ENCODE data around the gene GAK. TPM values are rescaled to one million over a fixed set of nuclear protein-coding genes. Genes with fewer than 3 reads are reported as not detected.

The GAK gene
- total RNA-seq, 4 donors from 2014 or later = 62.3 to 126 (median 85.4) TPM

DNA sequence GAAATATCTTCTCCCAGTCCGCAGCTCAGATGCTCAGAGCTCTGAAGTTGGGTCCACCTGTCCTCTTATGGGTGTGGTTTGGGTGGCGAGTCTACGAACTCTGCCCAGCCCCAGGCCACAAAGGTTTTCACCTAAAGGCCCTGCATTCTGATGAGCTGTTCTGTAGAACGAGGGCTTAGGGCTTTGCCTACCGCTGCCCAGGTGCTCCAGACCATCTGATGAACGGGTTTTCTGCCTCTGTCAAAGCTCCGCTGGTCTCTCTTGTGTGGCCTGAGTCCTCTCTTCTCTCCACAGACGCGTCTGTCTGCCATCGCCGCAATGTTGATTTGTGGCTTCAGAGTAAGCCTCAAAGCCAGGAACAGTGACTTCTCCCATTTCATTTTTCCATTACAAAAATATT, 77.8 kb downstream of the GAK start:
- DNase-seq (ENCODE audit: low spot score) (no peak), ATAC-seq (ENCODE audit: low FRiP score) (no peak)
- TF ChIP-seq, protein P1, sequence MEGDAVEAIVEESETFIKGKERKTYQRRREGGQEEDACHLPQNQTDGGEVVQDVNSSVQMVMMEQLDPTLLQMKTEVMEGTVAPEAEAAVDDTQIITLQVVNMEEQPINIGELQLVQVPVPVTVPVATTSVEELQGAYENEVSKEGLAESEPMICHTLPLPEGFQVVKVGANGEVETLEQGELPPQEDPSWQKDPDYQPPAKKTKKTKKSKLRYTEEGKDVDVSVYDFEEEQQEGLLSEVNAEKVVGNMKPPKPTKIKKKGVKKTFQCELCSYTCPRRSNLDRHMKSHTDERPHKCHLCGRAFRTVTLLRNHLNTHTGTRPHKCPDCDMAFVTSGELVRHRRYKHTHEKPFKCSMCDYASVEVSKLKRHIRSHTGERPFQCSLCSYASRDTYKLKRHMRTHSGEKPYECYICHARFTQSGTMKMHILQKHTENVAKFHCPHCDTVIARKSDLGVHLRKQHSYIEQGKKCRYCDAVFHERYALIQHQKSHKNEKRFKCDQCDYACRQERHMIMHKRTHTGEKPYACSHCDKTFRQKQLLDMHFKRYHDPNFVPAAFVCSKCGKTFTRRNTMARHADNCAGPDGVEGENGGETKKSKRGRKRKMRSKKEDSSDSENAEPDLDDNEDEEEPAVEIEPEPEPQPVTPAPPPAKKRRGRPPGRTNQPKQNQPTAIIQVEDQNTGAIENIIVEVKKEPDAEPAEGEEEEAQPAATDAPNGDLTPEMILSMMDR (IDR thresholded peaks at IDR 0.05) = no peak

DNA sequence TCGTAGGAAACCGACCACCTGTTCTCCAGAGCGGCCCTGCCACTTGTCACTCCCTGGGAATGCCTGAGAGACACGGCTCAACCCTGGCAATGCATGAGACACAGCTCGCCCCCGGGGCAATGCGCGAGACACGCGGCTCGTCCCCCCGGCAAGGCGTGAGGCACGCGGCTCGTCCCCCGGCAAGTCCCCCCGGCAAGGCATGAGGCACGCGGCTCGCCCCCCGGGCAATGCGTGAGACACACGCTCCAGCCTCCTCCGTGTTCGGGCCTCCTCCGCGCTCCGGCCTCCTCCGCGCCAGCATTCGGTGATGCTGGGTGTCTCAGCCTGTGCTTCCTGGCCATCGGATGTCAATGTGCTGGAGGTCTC, 78.7 kb downstream of the GAK start:
- ATAC-seq (ENCODE audit: low FRiP score) (no peak), DNase-seq (ENCODE audit: low spot score) (no peak)
- TF ChIP-seq, protein P1 (IDR thresholded peaks at IDR 0.05) = no peak

DNA sequence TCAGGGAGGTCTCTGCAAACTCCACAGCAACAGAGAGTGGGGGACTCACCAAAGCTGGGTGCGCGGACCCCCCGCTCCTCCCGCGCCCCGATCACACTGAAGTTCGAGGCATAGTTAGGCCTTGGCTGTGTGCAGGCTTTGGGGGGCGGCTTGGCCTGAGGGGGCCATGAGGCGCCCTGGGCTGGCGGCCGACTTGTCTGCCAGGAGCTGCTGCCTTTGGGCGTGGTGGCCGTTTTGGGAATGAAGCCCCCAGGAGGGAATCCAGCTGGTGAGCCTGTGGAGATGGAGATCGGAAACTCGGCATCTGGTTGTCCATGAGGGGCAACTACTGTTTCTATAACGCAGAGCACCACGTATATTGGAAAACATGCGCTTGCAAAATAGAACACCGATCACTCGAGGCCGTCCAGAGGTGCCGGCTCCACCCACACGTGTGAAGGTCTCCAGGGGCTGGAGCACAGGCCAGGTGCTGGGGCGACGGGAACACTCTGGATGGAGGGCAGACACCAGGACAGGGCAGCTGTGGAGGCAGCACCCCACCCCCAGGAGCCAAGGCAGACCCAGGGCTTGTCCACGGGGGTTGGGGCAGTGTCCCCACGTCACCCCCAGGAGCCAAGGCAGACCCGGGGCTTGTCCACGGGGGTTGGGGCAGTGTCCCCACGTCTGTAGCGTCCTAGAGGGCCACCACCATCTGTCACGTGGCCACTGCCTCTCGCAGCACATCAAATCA, 80.2 kb downstream of the GAK start:
- TF ChIP-seq, protein P1 (IDR thresholded peaks at IDR 0.05) = no peak
- DNase-seq (ENCODE audit: low spot score) (no peak), ATAC-seq (ENCODE audit: low FRiP score) (no peak)

DNA sequence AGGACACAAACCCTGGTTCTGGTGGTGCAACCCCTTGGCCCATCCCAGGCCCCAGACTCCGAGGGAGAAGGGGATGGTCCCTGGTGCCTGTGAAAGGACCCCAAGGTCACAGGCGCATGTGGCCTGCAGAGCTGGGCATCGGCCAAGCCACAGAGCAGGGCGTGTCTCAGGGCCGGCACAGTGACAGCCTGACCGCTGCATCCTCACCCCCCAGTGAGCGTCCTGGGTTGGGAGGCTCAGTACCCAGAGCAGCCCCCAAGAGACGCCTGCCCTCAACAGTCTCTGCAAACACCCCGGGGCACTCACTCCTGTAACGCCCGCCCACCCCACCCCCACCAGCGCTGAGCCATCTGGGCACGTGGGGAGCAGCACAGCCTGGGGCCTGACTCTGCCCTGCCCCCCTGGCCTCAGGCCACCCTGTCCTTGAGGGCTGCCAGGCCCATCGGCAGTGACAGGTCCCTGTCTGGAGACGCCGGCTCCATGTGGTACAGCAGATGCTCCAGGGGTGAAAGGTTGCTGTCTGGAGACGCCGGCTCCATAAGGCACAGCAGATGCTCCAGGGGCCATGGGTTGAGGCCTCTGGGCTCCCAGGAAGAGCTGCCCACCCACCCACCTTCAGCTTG, 81.7 kb downstream of the GAK start:
- ATAC-seq (ENCODE audit: low FRiP score) = no peak
- no peak for DNase-seq (ENCODE audit: low spot score)
- TF ChIP-seq, protein P1 (IDR thresholded peaks at IDR 0.05) = no peak

DNA sequence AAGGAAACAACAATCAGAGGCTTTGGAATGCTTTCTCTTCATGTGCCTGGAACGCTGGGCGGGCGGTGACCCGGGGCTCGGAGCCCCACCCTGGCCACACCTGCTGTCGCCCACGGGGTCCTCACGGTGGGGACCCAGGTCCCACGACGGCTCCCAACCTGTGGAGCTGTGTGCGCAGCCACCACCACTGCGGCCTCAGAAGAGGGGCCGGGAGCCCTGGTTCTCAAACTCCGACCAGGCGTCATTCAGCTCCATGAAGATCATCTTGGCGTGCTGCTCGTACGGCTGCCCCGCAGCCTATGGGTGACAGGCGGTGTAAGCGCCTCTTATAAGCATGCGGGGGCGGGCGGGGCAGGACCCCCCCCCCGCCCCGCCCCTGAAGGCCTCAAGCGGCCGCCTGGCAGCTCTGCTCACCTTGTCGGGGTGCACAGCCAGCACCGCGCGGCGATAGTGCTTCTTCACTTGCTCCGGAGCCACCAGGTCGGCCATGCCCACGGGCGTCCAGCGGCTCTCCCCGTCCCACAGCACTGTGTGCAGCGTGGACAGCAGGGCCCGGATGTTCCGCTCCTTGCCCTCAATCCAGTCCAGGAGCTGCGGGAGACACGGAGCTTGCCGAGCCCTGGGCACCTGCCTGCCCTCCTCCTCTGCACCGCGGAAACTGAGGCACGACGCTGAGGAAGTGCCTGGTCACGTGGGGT, 82.5 kb downstream of the GAK start:
- DNase-seq (ENCODE audit: low spot score) (no peak), ATAC-seq (ENCODE audit: low FRiP score) (no peak)
- TF ChIP-seq, protein P1 (IDR thresholded peaks at IDR 0.05) = no peak

DNA sequence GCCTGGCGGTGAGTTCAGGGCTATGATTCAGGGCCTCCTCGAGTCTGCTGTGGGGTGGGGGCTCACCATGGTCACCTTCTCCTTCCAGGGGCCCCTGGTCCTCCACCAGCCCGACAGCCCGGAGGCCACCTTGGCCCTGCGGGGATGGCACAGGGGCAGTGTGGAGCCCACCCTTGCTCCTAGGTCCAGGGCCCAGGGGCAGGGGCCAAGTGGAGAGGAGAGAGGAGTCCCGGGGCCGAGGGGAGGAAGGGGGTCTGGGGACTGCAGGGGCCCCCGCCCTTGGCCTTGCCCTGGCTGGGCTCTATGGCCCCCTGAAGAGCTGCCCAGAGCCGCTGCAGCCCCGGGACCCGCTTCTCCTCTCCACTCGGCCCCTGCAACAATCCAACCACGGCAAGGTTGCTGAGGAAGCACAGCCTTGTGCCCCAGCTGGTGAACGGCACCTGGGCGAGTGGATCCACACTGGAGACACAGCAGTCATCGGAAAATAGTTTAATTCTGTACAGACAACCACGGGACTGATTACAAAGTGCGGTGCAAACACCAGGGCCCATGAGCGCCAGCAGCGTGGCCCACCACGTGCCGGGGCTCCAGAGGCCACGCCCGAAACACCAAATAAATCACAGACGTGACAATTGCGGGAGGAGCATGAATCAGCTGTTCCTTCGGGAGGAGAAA, 83.2 kb downstream of the GAK start:
- no peak for DNase-seq (ENCODE audit: low spot score)
- no peak for ATAC-seq (ENCODE audit: low FRiP score)
- TF ChIP-seq, protein P1 (IDR thresholded peaks at IDR 0.05) = no peak
